OCI-LY1 (cell line): Measurements from ENCODE around the gene RAI14.

ENCODE experiments used
- H2AFZ ChIP-seq: fragments of 200-600 bp; sonication (generic), shearing (Covaris generic); 2 replicates; pipeline ENCODE4 v1.6.0; 2014; ENCODE audit warnings: antibody characterized with exemption, mild to moderate bottlenecking, low read length
- H3F3A ChIP-seq: fragments of 200-600 bp; sonication (generic), shearing (Covaris generic); 2 replicates; pipeline ENCODE4 v1.6.0; 2014; ENCODE audit warnings: mild to moderate bottlenecking, antibody characterized with exemption, low read length, moderate library complexity; ENCODE audit not compliant: insufficient read depth
- H3K27ac ChIP-seq: fragments of 200-600 bp; sonication (generic); 2 replicates; pipeline ENCODE4 v1.5.1; 2014; ENCODE audit warnings: low read length, mixed run types, mild to moderate bottlenecking, low read depth; ENCODE audit not compliant: poor library complexity, severe bottlenecking
- H3K27me3 ChIP-seq: fragments of 200-600 bp; sonication (generic); 2 replicates; pipeline ENCODE4 v1.6.0; 2014; ENCODE audit warnings: antibody characterized with exemption, mild to moderate bottlenecking, low read length, moderate library complexity; ENCODE audit not compliant: insufficient read depth
- H3K36me3 ChIP-seq: fragments of 200-600 bp; sonication (generic); 2 replicates; pipeline ENCODE4 v1.6.1; 2014; ENCODE audit warnings: mild to moderate bottlenecking, antibody characterized with exemption, low read length, moderate library complexity, mixed read lengths; ENCODE audit not compliant: insufficient read depth
- H3K4me1 ChIP-seq: fragments of 200-600 bp; sonication (generic); 2 replicates; pipeline ENCODE4 v1.5.1; 2014; ENCODE audit warnings: mild to moderate bottlenecking, low read length, moderate library complexity; ENCODE audit not compliant: insufficient read depth, severe bottlenecking
- H3K4me2 ChIP-seq: fragments of 200-600 bp; sonication (generic), shearing (Covaris generic); 2 replicates; pipeline ENCODE4 v1.6.1; 2014; ENCODE audit warnings: low read length
- H3K4me3 ChIP-seq: fragments of 200-600 bp; sonication (generic); 2 replicates; pipeline ENCODE4 v1.5.1; 2014; ENCODE audit warnings: low read length, low read depth, mild to moderate bottlenecking, mixed read lengths; ENCODE audit not compliant: poor library complexity, severe bottlenecking
- H3K79me2 ChIP-seq: fragments of 200-600 bp; shearing (Covaris generic); 2 replicates; pipeline ENCODE4 v1.6.1; 2016; ENCODE audit warnings: mixed run types, low read length, mixed read lengths; ENCODE audit not compliant: insufficient read depth
- H3K9ac ChIP-seq: fragments of 200-600 bp; sonication (generic), shearing (Covaris generic); 2 replicates; pipeline ENCODE4 v1.6.1; 2014; ENCODE audit warnings: mild to moderate bottlenecking, low read length, mixed read lengths
- H3K9me2 ChIP-seq: fragments of 200-600 bp; sonication (generic), shearing (Covaris generic); 2 replicates; pipeline ENCODE4 v1.6.1; 2014; ENCODE audit warnings: low read depth, mild to moderate bottlenecking, low read length, mixed read lengths
- H3K9me3 ChIP-seq: fragments of 200-600 bp; shearing (Covaris generic); 2 replicates; pipeline ENCODE4 v1.6.1; 2014; ENCODE audit warnings: low read length, mixed read lengths
- H4K20me1 ChIP-seq: fragments of 200-600 bp; sonication (generic), shearing (Covaris generic); 2 replicates; pipeline ENCODE4 v1.6.0; 2016; ENCODE audit warnings: mild to moderate bottlenecking, low read length; ENCODE audit not compliant: insufficient read depth
- CTCF ChIP-seq: fragments of 200-600 bp; sonication (generic), shearing (Covaris generic); IDR thresholded peaks from 2 replicates; pipeline ENCODE4 v1.5.1; 2017; ENCODE audit warnings: mild to moderate bottlenecking, antibody characterized with exemption, low read length, moderate library complexity, mixed read lengths
- EZH2 ChIP-seq: fragments of 200-600 bp; sonication (generic), shearing (Covaris generic); IDR thresholded peaks from 2 replicates; pipeline ENCODE4 v1.8.0; 2017; ENCODE audit warnings: borderline replicate concordance, mixed run types, mild to moderate bottlenecking, antibody characterized with exemption, low read length, moderate library complexity, mixed read lengths

RAI14 gene

GRCh38 chr5:34648840-34649158, 7.3 kb upstream of the RAI14 start:
- H3K36me3 ChIP-seq, result no peaks in the 10 kb centered on the region
- no peak overlapping the region for H3K9ac ChIP-seq
- no peaks in the 10 kb centered on the region for H4K20me1 ChIP-seq
- no peaks in the 10 kb centered on the region for H3K4me1 ChIP-seq
- no peak overlapping the region for H3K27ac ChIP-seq
- H3F3A ChIP-seq, result no peaks in the 10 kb centered on the region
- no peaks in the 10 kb centered on the region for H3K27me3 ChIP-seq
- H2AFZ ChIP-seq, result no peak overlapping the region
- TF ChIP-seq CTCF (no peak), EZH2 (no peak)
- no peaks in the 10 kb centered on the region for H3K79me2 ChIP-seq
- no peak overlapping the region for H3K4me3 ChIP-seq
- H3K9me3 ChIP-seq, result no peaks in the 10 kb centered on the region
- no peaks in the 10 kb centered on the region for H3K9me2 ChIP-seq
- no peak overlapping the region for H3K4me2 ChIP-seq

GRCh38 chr5:34651791-34652190, 4.3 kb upstream of the RAI14 start:
- Histone ChIP-seq H3K9me3 (no peaks in the 10 kb centered on the region), H3F3A (no peaks in the 10 kb centered on the region), H3K36me3 (no peaks in the 10 kb centered on the region), H3K79me2 (no peaks in the 10 kb centered on the region), H3K27me3 (no peaks in the 10 kb centered on the region), H4K20me1 (no peaks in the 10 kb centered on the region), H3K4me1 (no peaks in the 10 kb centered on the region), H3K4me3 (no peak overlapping the region), H3K4me2 (no peak overlapping the region), H3K27ac (no peak overlapping the region), H3K9ac (no peak overlapping the region), H3K9me2 (no peaks in the 10 kb centered on the region), H2AFZ (no peak overlapping the region)
- TF ChIP-seq CTCF (no peak), EZH2 (no peak)

- H3K79me2 ChIP-seq, result no peaks in the 10 kb centered on the region
- H3K27ac ChIP-seq, result no peak overlapping the region
- H3K9me3 ChIP-seq, result no peaks in the 10 kb centered on the region
- H4K20me1 ChIP-seq, result no peaks in the 10 kb centered on the region
- no peak overlapping the region for H3K4me3 ChIP-seq
- no peaks in the 10 kb centered on the region for H3K4me1 ChIP-seq
- no peaks in the 10 kb centered on the region for H3K27me3 ChIP-seq
- no peak overlapping the region for H2AFZ ChIP-seq
- H3K4me2 ChIP-seq, result no peak overlapping the region
- TF ChIP-seq CTCF (no peak), EZH2 (no peak)
- no peaks in the 10 kb centered on the region for H3F3A ChIP-seq
- no peaks in the 10 kb centered on the region for H3K9me2 ChIP-seq
- no peak overlapping the region for H3K9ac ChIP-seq
- H3K36me3 ChIP-seq, result no peaks in the 10 kb centered on the region
These were observed 3.7 kb upstream of the RAI14 start for GRCh38 chr5:34652466-34652865.
